Stimulated activated CD8-positive, alpha-beta memory T cell treated with anti-CD3 and anti-CD28 coated beads, Interleukin-4, amount 100 ng/mL, for 24 hours (primary cell): ENCODE data around the gene SEMA6A.

Source experiments
- DNase-seq: peaks from one replicate; pipeline ENCODE4 v3.0.0-alpha.2; 2020; ENCODE audit warnings: low read depth

The SEMA6A gene

DNA sequence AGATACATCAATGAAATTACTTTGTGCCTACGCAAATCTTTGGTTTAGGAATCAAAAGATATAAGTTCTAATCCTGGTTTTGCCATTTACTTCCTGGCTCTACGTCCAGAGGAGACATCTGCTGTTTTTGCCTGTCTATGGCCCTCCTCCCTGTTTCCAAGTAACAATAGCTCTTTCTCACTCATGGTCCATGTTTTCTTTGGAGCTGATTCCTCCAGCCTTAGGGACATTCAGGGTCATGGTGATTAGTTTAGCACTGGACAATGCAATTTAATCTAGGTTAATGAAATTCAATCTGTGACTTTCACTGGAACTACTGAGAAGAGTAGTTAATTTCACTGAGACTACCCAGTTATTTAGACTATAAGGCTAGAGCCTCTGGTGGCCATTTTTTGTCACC, 170.6 kb downstream of the SEMA6A start:
- DNase-seq = no peak

- no peak for DNase-seq
Measured at GRCh38 chr5:116402235-116402634, 172.4 kb downstream of the SEMA6A start.

DNA sequence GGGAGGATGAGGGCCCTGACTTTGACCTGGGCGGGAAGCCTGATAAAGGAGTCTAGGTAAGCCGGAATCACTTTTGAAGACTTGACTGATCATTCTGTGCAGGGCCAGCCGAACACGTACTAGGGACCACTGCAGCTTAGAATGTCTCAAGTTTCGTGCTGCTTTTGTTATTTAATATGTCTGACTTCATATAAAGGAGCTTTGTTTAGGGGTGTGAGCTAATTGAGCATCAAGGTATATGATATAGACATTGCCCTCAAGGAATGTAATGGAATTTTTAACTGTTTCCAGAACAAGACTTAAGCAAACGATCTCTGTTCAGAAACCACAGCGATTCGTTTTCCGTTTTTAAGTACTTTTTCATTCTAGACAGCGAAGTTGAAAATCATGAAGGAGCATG, 173.0 kb downstream of the SEMA6A start:
- no peak for DNase-seq

GRCh38 chr5:116396476-116397099, 178.0 kb downstream of the SEMA6A start:
- no peak for DNase-seq

GRCh38 chr5:116395631-116396203, 178.9 kb downstream of the SEMA6A start:
- no peak for DNase-seq

- no peak for DNase-seq
Measured at GRCh38 chr5:116395226-116395625, 179.4 kb downstream of the SEMA6A start.

- no peak for DNase-seq
Measured at GRCh38 chr5:116394186-116394867, 180.3 kb downstream of the SEMA6A start.
